Endothelial cell of umbilical vein (primary cell): ENCODE data around the gene LILRB5.
"Not testable (repeated sequence)": the region's sequence is repeated elsewhere in the genome, so short reads cannot be mapped to it uniquely, and the experiment has no call there.

Source experiments
- EZH2 ChIP-seq: IDR thresholded peaks from 2 replicates; pipeline ENCODE4 v1.6.1; 2012; ENCODE audit warnings: borderline replicate concordance, low read depth, mild to moderate bottlenecking, moderate library complexity, low read length, inconsistent platforms; ENCODE audit not compliant: severe bottlenecking
- FOS ChIP-seq: IDR thresholded peaks from 2 replicates; pipeline ENCODE4 v1.6.1; 2011; ENCODE audit warnings: mild to moderate bottlenecking, low read length, moderate library complexity, borderline replicate concordance; ENCODE audit not compliant: insufficient read depth
- GATA2 ChIP-seq: IDR thresholded peaks from 2 replicates; pipeline ENCODE4 v1.7.0; 2011; ENCODE audit warnings: low read depth, mild to moderate bottlenecking, moderate library complexity, mixed read lengths, low read length; ENCODE audit not compliant: insufficient read length, insufficient read depth
- MYC ChIP-seq: IDR thresholded peaks from one replicate; pipeline ENCODE4 v1.6.1; 2011; ENCODE audit warnings: mild to moderate bottlenecking, low read depth, low read length
- POLR2A ChIP-seq: IDR thresholded peaks from 2 replicates; pipeline ENCODE4 v1.6.1; 2012; ENCODE audit warnings: low read depth, mild to moderate bottlenecking, control low read depth, low read length
- POLR2AphosphoS5 ChIP-seq: IDR thresholded peaks from 2 replicates; pipeline ENCODE4 v1.6.1; 2012; ENCODE audit warnings: low read depth, mild to moderate bottlenecking, control low read depth, low read length, moderate library complexity; ENCODE audit not compliant: insufficient read depth
- TF ChIP-seq, protein P1 (sequence below), 2 donors: IDR thresholded peaks; 1 replicate in 1 of 2; 2 replicates in 1 of 2; pipeline ENCODE4 v1.5.1; 2011; ENCODE audit warnings: low read length in 2 of 2, mild to moderate bottlenecking in 2 of 2, moderate library complexity in 2 of 2, control low read depth in 1 of 2, inconsistent platforms in 1 of 2, low read depth in 1 of 2; ENCODE audit not compliant: insufficient read depth in 1 of 2; ENCODE audit errors: extremely low read depth in 1 of 2
- TF ChIP-seq, protein P2 (sequence below): IDR thresholded peaks from 2 replicates; pipeline ENCODE4 v1.6.1; 2011; ENCODE audit not compliant: insufficient read depth, insufficient read length

DNA sequence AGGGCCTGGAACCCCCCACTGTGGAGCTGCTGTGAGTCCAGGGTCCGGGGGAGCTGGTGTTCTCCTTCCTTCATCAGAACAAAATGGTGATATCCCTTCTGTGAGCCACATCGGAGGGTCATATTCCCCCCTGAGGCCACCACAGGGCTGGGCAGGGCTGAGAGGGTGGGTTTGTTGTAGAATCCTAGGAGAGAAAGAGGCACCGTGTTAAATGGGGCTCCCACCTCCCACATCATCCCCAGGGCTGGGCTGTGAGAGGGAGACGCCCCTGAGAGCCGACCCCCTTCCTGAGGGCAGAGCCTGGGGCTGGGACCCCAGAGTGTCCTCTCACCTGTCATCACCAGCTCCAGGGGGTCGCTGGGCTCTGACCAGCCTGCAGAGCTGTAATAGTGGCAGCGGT is 35.1 kb downstream of the LILRB5 start:
- TF ChIP-seq, protein P1, sequence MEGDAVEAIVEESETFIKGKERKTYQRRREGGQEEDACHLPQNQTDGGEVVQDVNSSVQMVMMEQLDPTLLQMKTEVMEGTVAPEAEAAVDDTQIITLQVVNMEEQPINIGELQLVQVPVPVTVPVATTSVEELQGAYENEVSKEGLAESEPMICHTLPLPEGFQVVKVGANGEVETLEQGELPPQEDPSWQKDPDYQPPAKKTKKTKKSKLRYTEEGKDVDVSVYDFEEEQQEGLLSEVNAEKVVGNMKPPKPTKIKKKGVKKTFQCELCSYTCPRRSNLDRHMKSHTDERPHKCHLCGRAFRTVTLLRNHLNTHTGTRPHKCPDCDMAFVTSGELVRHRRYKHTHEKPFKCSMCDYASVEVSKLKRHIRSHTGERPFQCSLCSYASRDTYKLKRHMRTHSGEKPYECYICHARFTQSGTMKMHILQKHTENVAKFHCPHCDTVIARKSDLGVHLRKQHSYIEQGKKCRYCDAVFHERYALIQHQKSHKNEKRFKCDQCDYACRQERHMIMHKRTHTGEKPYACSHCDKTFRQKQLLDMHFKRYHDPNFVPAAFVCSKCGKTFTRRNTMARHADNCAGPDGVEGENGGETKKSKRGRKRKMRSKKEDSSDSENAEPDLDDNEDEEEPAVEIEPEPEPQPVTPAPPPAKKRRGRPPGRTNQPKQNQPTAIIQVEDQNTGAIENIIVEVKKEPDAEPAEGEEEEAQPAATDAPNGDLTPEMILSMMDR (IDR thresholded peaks at IDR 0.05; ENCODE audit: extremely low read depth in 1 of 2, insufficient read depth in 1 of 2, low read depth in 1 of 2, low read length in 2 of 2), result not testable (repeated sequence)
- TF ChIP-seq POLR2A, EZH2, POLR2AphosphoS5, FOS, MYC, GATA2: not testable (repeated sequence)
- TF ChIP-seq, protein P2, sequence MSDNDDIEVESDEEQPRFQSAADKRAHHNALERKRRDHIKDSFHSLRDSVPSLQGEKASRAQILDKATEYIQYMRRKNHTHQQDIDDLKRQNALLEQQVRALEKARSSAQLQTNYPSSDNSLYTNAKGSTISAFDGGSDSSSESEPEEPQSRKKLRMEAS, result not testable (repeated sequence)
